HK-2 (cell line): ENCODE data around the gene SLC22A15.
"Not testable (repeated sequence)": the region's sequence is repeated elsewhere in the genome, so short reads cannot be mapped to it uniquely, and the experiment has no call there.

Experiments used
- DNase-seq: peaks from one replicate; pipeline ENCODE4 v3.0.0-alpha.2; 2018; ENCODE audit not compliant: unreplicated experiment

SLC22A15 gene

DNA sequence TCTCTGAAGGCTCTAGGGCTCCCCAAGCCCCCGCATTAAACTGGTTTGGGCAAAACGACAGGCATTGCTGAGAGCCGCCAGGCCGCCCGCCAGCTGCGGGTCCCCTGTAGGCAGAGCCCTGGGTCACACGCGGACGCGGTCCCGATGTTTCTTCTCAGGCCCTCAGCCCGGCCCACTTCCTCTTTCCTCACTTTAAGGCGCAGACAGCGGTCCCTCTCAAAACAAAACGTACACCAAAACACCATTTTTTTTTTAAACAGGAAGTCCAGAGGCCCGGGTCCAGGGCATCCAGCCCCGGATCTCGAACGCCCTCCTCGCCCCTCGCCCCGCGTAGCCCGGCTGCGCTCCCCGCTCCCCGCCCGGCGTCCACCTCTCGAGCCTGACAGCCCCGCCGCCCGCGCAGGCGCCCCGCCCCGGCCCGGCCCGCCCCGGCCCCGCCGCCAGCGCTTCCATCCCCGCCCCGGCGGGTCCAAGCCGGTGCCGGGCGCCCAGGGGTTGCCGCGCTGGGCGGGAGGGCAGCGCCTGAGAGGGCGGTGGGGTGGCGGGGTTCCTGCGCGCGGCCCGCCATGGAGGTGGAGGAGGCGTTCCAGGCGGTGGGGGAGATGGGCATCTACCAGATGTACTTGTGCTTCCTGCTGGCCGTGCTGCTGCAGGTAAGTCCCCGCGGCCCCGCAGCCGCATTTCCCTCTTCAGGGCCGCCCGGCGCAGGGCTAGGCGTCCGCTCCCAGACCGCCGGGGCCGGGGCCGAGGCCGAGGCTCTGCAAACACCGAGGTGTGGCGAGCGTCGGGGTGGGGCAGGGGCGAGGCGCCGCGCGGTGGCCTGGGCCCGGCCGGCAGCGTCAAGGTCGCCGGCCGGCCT, at the start of gene SLC22A15:
SLC22A15 (plus strand) TSS at position 452 of the 859 bp plus-strand sequence; CDS start at position 567, 115 bp downstream.
- peak; percentile 70 for DNase-seq

DNA sequence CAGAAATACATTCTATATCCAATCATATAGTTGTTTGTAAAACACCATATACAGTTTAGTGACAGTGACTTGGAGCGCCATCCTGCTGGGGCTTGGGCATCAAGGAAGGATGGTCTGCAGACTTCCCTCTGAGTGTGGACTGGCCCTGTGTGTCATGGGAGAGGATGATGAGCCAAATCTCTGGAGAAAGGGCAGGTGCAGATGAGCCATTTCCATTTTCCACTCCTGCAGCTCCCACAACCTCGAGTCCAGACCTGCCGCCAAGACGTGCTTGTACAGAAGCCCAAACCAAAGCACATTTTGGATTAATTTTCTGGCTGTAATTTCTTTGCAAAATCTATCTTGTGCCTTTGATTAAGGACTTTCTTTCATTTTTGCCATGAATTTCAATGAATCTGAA, 48.3 kb upstream of the SLC22A15 start:
- no peak for DNase-seq

DNA sequence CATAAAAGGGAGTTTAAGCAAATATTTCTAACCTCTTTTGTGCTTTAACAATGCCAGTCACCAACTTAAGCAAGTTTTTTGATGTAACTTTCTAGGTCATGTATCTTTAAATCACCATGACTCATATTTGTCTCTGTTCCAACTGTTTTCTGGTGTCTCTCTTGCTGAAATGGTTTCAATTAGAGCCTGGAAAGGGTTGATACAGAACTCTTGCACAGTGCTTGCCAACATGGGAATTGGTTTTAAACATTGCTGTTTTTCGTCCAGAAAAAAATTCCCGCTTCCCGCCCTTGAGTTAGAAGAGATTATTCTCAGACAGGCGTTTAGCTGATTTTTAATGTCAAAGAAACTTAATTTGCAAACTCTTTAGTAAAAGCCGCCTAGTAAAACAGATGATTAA, 46.4 kb upstream of the SLC22A15 start:
- DNase-seq = no peak

DNA sequence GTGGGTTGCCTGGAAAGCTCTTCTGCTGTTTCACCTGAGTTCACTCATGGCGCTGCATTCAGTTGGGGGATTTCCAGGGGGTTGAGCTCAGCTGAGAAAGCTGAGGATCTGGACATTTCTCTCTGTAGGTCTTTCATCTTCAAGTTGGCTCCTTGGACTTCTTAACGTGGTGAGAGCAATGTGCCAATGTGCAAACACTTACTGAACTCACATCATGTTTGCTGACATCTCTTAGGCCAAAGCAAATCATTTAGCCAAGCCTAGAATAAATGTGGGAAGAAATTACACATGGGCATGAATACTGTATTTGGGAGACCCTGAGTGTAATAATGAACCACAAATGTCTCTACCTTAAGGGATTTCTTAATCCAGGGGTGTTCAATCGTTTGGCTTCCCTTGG, 42.7 kb upstream of the SLC22A15 start:
- DNase-seq = no peak

DNA sequence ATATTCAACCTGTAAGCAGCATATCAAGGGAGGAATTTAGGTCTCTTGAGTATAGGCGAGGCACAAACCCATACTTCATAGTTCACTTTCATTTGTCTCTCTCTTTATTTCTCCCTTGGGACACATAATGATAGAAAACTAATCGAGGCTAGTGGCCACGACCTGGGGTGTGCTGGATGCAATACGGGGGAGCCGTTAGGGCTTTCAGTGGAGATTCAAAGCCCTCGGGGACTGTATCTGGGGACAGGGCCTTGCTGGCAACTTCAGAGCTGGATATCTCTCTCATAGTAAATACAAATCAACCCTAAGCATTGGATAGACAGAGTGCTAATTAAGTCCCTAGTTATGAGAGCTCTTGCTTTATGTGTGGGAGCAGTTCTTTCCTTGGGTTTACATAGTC, 36.9 kb upstream of the SLC22A15 start:
- no peak for DNase-seq

DNA sequence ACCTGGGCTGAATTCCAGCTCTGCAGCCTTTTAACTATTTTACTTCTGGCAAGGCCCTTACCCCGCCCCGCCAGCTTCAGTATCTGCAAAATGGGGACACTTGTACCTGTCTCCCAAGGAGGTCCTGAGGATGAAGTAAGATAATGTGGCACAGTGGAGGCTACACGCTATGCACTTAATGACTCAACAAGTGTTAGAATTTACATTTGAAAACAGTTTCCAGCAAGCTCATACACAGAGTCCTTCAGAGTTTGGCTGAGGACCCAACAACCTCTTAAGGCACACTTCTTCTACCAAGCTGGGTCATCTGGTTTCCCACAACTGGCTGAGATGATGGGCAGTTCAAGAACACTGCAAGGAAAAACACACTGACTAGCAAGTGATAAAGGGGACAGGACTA, 30.2 kb upstream of the SLC22A15 start:
- DNase-seq = no peak

DNA sequence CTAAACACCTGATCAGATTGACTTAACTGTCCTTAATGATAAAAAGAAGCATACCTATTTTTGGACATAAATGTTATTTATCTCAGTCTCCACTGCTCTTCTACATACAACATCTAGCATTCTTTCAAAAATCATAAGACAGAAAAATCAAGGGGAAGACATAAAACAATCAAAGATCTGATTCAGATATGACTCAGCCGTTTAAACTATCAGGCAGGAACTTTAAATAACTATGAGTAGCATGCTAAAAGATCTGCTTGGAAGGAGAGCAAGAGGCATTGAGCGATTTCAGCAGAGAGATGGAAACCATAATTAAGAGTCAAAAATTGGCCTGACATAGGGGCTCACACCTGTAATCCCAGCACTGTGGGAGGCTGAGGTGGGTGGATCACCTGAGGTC, 27.2 kb upstream of the SLC22A15 start:
- DNase-seq = no peak

DNA sequence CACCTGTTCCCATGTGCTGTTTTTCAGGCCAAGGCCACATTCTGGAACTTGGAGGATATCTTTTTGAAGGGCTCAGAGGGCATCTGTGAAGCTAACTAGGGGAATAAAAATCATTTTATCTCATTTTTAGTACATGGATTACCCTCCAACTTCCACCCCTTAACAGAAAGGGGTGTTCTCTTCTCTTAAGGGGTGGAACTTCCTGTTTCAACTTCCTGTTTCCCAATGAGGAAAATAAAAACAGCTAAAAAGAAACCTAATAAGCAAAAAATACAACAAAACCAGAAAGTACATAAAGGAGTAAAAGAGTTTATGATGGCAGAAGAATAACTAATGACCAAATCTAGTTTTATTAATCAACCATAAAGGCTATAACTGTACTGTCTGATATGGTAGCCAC, 24.8 kb upstream of the SLC22A15 start:
- no peak for DNase-seq

DNA sequence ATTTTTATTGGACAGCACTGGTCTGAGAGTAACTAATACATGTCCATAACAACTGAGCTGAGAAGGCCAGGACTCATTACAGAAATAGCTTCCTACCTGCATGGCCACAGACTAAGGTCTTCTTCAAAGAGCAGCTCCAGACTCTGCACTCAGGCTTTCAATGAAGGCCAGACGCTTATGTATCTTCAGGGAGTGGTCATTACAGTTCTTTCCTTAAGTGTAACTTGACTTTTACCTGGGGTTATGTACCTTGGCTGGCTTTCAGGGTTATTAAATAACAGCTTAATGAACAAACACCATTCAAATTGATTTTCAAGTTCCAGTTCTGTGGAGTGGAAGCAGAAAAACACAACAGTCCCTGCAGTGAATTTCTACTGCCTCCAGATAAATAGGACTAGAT, 23.8 kb upstream of the SLC22A15 start:
- no peak for DNase-seq

DNA sequence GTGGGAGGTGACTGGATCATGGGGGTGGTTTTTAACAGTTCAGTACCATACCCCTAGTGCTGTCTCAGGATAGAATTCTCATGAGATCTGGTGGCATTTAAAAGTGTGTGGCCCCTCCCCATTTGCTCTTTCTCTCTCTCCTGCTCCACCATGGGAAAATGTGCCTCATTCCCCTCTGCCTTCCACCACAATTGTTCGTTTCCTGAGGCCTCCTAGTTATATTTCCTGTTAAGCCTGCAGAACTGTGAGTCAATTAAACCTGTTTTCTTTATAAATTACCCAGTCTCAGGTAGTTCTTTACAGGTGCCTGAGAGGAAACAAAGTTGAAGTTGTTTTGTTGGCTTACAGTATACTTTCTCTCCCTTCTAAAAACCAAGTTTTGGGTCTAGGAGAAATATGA, 23.1 kb upstream of the SLC22A15 start:
- DNase-seq = no peak

DNA sequence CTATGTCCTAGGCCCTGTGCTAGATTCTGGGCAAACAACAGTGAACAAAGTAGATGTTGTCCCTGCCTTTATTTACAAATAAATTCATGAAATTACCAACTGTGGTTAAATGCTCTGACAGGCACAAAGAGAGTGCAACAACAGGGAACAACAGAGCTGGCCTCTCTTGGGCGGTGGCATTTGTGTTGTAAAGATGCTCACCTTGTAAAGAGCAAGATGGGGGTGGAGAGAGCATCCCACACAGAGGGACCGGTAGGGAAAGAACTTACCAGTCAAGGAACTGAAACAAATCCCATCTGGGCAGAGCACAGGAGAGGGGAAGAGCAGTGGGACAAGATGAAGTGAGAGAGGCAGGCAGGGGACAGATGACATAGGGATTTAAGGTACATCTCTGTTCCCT, 21.6 kb upstream of the SLC22A15 start:
- DNase-seq = no peak

DNA sequence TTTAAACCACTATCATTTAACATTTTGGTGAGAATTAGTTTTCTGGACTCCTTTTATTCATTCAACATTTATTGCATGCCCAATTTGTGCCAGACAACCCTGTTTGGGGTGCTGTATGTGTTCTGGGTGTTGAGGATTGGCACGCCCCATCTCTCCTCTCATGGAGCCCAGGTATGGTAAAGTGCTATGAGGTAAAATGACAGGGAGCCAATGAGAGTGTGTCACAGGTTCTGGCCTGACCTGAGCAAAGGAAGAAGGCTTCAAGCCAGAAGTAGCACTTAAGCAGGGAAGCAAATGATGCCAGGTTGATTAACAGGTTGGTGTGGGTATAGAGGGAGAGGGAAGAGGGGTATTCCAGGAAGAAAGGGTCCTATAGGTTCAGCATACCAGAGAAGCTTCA, 21.1 kb upstream of the SLC22A15 start:
- no peak for DNase-seq

DNA sequence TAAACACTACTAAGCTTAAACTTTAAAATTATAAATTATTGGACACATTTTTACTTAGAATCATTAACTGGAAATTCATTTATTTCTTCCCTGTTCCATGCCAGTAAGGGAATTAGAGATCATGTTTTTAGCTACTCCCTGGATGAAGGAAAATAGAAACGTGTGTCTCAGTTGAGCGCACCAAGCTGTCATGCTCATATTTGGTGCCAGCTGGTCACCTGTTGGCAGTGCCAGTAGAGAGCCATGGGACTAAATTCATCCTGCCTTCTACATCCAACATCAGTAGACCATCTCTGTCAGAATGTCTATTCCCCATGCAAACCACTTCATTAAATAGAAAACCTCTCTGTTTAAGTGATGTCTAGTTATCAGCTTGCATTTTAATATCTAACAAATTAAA, 17.4 kb upstream of the SLC22A15 start:
- DNase-seq = no peak

DNA sequence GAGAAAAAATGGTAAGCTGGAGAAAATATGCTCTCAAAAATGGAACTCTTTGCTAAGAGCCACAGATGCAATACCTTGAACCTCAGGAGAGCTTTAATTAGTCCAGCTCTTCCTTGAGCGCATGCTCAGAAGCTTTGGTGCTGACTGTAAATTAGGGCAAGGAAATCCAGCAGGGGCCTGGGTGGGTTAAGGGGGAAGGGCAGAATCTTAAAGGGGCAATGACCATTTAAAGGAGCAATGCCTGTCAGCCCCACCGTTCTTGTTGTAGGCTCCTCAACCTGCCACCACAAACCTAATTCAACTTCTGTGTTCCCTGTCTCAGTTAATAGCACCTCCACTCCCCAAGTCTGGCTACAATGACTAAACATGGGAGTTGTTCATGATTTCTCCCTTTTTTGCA, 6.8 kb upstream of the SLC22A15 start:
- no peak for DNase-seq

DNA sequence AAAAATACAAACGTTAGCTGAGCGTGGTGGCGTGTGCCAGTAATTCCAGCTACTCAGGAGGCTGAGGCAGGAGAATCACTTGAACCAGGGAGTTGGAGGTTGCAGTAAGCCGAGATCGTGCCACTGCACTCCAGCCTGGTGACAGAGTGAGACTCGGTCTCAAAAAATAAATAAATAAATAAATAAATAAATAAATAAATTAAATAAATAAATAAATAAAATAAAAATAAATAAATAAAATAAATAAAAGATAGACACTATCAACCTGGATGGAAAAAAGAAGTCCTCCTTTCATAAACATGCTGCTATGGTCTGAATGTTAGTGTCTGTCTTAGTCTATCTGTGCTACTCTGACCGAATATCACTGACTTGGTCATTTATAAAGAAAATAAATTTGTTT, 4.5 kb upstream of the SLC22A15 start:
- DNase-seq = not testable (repeated sequence)

DNA sequence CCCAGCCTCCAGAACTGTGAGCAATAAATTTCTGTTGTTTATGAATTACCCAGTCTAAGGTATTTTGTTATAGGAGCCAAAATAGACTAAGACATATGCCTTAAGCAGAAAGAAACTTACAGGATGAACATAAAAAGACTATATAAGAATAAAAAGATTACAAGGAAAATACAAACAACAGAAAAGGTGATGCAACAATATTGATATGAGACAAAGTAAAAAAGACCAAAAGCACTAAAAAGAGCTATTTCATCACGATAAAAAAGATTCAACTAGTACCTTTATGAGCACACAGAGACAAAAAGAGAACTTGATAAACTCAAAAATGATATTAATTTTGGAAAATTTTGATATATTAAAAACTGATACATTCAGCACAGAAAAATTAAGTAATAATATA, 3.2 kb upstream of the SLC22A15 start:
- no peak for DNase-seq

DNA sequence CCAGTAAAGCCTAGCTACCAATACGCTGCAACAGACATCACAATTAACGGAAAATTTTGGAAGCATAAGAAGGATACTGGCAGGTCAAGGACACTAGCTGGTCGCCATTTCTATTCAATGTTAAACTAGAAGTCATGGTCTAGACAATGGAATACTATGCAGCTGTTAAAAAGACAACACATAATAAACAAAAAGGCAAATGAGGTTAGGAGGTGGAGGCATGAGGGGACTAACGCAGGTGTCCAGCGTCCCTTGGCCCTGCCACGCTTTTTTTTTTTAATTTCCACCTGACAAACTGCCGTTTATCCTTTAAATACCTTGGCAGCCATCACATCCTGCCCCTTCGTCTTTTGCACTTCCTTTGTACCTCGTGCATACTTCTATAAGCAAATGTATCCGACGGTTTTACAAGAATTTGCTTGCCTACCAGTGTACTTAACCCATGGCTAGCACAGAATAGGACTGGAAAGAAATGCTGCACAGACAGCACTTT, 698 bp upstream of the SLC22A15 start:
- DNase-seq = no peak

DNA sequence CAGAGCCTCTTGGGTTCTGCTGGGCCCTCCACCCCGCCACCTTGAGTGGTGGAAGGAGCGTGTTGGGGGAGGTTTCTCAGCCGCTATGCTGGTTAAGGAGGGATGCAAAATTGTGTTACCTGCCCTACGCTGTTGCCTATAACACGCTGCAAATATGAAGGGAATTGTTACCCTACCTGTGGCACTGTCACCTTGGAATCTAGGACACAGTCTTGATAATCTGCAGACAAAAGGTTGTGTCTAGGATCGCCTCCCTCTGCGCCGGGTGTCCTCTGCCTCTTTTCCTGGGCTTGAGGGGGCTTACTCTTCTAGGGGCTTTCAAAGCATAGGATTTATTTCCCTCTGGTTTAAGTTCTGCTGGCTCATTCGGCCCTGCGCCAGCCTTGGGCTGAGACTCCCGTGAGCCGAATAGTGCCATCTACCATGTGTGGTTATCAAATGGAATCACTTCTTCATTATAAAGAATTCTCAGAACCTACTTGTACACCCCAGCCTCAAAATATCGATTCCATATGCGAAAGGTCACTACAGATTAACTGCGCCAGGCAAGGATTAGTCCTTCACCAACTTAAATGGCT, 697 bp downstream of the SLC22A15 start:
- no peak for DNase-seq

DNA sequence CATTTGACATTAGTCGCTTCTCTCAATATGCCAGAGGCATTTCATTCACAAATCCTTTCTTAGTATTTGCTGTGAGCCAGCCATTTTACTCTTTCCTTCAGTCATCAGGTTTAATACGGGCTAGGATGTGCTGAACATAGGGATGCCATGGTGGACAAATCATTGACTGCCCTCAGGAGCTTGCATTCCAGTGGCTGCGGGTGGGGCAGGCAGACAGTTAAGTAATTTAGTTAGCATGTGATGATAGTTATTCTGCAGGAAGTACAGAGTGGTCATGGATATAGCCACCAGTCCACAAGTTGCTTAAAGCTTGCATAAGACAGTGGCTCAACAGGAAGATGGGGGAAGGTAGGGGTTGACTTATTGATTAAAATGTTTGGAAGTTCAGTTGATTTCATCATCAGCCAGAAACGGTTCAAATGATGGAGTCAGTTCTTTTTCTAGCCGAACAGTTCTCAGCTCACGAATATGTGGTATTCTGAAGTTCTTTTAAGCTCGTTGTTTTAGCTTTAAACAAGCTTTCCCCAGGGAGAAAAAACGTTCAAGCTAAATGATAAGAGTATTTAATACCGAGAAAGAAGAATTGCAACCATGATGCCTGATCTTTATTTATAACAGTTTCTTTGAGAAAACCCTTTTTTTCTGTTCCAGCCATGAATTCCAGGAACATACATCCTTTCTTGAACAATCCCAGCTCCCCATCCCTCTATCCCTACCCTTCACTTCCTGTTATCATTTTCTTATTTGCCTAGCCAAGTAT, 1.4 kb downstream of the SLC22A15 start:
- peak; percentile 62 for DNase-seq

DNA sequence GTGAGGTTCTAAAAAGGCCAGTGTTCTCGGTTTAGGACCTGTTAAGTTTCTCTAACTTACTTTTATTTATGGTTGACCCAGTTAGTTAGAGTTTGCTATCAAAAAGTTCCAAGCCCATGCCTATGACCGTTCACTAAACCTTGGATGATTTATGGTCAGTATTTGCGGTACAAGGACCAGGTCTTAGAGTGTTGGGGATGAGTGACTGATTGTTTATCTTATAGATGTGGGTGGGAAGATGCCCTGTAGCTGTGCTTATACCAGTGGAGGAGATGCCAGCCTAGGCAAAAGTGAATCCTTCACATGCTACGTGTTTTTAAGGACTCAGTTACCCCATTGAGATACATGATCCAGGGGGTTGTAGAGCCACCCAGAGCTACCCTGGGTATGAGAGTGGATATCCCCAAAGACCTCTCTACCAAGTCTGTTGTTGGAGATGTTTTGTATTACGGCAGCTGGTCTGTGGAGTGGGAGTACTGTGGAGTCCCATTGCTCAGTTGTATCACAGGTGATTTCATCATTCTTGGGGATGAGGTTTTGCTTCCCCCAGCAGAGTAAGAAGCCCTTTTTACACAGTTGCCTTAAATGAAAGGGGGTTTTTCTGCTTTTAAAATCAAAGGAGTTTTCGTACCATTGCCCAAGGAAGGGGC, 2.1 kb downstream of the SLC22A15 start:
- DNase-seq = no peak

DNA sequence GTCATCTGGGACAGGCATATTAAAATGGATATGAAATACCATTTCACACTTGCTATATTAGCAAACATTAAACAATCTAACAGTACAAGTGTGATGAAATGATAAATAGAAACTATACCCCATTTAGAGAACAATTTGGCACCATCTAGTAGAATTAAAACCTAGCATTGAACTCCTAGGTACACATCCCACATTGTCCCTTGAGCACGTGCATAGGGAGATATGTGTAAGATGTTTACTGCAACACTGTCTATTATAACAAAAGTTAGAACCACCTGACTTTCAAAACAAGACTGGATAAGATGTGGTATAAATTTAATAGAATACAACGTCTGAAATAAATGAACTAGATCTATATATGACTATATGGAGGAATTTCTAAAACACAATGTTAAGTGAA, 3.8 kb downstream of the SLC22A15 start:
- no peak for DNase-seq
